Left ventricle myocardium inferior (tissue), 1 donor: Measurements from ENCODE around the gene CPSF3. TPM values are rescaled to one million over a fixed set of nuclear protein-coding genes. Genes with fewer than 3 reads are reported as not detected.
"Not testable (repeated sequence)": the region's sequence is repeated elsewhere in the genome, so short reads cannot be mapped to it uniquely, and the experiment has no call there.

Experiments
- DNase-seq: peaks from one replicate; pipeline ENCODE4 v3.0.0-alpha.2; 2020
- H3K27ac ChIP-seq: fragments of 200-600 bp; replicated peaks from 2 replicates; pipeline ENCODE4 v1.8.0; 2021
- H3K27me3 ChIP-seq: fragments of 200-600 bp; 2 replicates; pipeline ENCODE4 v1.8.0; 2021; ENCODE audit warnings: low read depth
- H3K36me3 ChIP-seq: fragments of 200-600 bp; 2 replicates; pipeline ENCODE4 v1.8.0; 2021
- H3K4me1 ChIP-seq: fragments of 200-600 bp; 2 replicates; pipeline ENCODE4 v1.8.0; 2021
- H3K4me3 ChIP-seq: fragments of 200-600 bp; 2 replicates; pipeline ENCODE4 v1.8.0; 2021; ENCODE audit warnings: mild to moderate bottlenecking, moderate library complexity
- H3K9me3 ChIP-seq: fragments of 200-600 bp; replicated peaks from 2 replicates; pipeline ENCODE4 v1.8.0; 2021
- intact Hi-C: fragments of 100-400 bp; cut with micrococcal nuclease; formaldehyde crosslinking; loops from one replicate; pipeline ENCODE4 v1.11.0; 2022
- total RNA-seq: library from RNA; stranded (reverse); fragmentation: NEBNext Ultra II Directional; extraction: Animal tissue kit (Norgen Biotek cat#: 25700); gene quantifications from one replicate; pipeline ENCODE4 v1.2.1, GENCODE V29; 2021
- TF ChIP-seq, protein P1 (sequence below): fragments of 200-600 bp; IDR thresholded peaks from 2 replicates; pipeline ENCODE4 v1.8.0; 2021; ENCODE audit warnings: antibody characterized with exemption, mild to moderate bottlenecking, borderline replicate concordance
- donor health status: DM: no; HTN: yes; CAD: no; lungs with severe emphysema.

CPSF3 gene
- total RNA-seq, 1 donor from 2014 or later: 15.6 TPM

GRCh38 chr2:9492927-9493326 is 69.5 kb downstream of the CPSF3 start:
- H3K4me3 ChIP-seq: no peak overlapping the region
- intact Hi-C loops: no loop called here
- TF ChIP-seq, protein P1, sequence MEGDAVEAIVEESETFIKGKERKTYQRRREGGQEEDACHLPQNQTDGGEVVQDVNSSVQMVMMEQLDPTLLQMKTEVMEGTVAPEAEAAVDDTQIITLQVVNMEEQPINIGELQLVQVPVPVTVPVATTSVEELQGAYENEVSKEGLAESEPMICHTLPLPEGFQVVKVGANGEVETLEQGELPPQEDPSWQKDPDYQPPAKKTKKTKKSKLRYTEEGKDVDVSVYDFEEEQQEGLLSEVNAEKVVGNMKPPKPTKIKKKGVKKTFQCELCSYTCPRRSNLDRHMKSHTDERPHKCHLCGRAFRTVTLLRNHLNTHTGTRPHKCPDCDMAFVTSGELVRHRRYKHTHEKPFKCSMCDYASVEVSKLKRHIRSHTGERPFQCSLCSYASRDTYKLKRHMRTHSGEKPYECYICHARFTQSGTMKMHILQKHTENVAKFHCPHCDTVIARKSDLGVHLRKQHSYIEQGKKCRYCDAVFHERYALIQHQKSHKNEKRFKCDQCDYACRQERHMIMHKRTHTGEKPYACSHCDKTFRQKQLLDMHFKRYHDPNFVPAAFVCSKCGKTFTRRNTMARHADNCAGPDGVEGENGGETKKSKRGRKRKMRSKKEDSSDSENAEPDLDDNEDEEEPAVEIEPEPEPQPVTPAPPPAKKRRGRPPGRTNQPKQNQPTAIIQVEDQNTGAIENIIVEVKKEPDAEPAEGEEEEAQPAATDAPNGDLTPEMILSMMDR: no peak

DNA sequence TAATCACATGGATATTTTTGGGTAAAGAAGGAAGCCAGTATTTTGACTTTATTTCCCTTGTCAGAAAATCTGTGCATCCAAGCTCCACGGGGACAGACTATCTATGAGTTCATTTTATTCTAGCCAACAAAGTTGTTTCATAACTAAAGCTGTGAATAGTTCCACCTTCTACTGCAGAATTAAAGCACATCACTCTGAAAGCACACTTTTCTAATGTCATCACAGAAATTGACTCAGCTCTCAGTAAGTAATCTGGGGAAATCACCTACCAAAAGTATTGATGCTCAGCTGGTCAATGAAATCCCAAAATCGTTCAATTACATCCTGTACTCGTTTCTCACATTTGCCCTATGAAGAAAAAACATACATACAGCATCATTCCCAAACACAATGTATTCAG is 70.0 kb downstream of the CPSF3 start:
- no peak for DNase-seq
- H3K4me3 ChIP-seq: no peak overlapping the region
- peaks cover 16% of the 10 kb centered on the region for H3K4me1 ChIP-seq
- peaks cover 89% of the 10 kb centered on the region for H3K36me3 ChIP-seq
- TF ChIP-seq, protein P1: no peak
- no peaks in the 10 kb centered on the region for H3K27me3 ChIP-seq
- no peaks in the 10 kb centered on the region for H3K9me3 ChIP-seq
- no peak overlapping the region for H3K27ac ChIP-seq
- intact Hi-C loops: no loop called here

More at GRCh38 chr2:9492927-9493326, 69.5 kb downstream of the CPSF3 start:
- H3K4me1 ChIP-seq: peaks cover 11% of the 10 kb centered on the region
- H3K27me3 ChIP-seq: no peaks in the 10 kb centered on the region
- DNase-seq: no peak
- H3K9me3 ChIP-seq: no peaks in the 10 kb centered on the region
- H3K27ac ChIP-seq: no peak overlapping the region
- peaks cover 94% of the 10 kb centered on the region for H3K36me3 ChIP-seq

GRCh38 chr2:9494081-9494480 is 70.6 kb downstream of the CPSF3 start:
- no peak overlapping the region for H3K27ac ChIP-seq
- peaks cover 16% of the 10 kb centered on the region for H3K4me1 ChIP-seq
- DNase-seq: no peak
- H3K27me3 ChIP-seq: no peaks in the 10 kb centered on the region
- TF ChIP-seq, protein P1: no peak
- intact Hi-C loops: no loop called here
- H3K9me3 ChIP-seq: no peaks in the 10 kb centered on the region
- H3K4me3 ChIP-seq: no peak overlapping the region
- peaks cover 83% of the 10 kb centered on the region for H3K36me3 ChIP-seq

DNA sequence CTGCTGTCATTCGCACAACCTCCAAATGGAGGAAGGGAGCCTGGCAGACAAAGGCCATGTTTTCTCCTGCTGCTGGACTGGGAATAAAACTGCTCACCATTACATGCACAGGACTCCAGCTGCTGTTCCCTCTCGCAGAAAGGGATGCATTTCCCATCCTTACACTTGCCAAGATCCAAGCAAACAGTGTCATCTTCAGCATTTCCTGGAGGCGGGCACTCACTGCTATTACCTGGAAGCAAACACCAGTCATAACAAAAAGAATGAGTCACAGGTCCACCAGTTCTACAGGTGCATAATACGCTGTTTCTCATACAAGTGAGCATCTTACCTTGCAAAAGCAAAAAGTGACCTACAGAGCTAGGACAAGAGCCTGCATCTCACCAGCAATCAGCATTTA is 73.6 kb downstream of the CPSF3 start:
- no peaks in the 10 kb centered on the region for H3K27me3 ChIP-seq
- intact Hi-C loops: no loop called here
- TF ChIP-seq, protein P1: no peak
- no peak overlapping the region for H3K4me3 ChIP-seq
- H3K27ac ChIP-seq: no peak overlapping the region
- no peaks in the 10 kb centered on the region for H3K9me3 ChIP-seq
- H3K4me1 ChIP-seq: peaks cover 6% of the 10 kb centered on the region
- no peak for DNase-seq
- peaks cover 74% of the 10 kb centered on the region for H3K36me3 ChIP-seq

GRCh38 chr2:9498210-9498609 is 74.8 kb downstream of the CPSF3 start:
- TF ChIP-seq, protein P1: no peak
- Histone ChIP-seq H3K27ac (no peak overlapping the region), H3K36me3 (peaks cover 72% of the 10 kb centered on the region), H3K4me3 (no peak overlapping the region), H3K27me3 (no peaks in the 10 kb centered on the region), H3K4me1 (peaks cover 6% of the 10 kb centered on the region), H3K9me3 (no peaks in the 10 kb centered on the region)
- DNase-seq: no peak
- intact Hi-C loops: no loop called here

DNA sequence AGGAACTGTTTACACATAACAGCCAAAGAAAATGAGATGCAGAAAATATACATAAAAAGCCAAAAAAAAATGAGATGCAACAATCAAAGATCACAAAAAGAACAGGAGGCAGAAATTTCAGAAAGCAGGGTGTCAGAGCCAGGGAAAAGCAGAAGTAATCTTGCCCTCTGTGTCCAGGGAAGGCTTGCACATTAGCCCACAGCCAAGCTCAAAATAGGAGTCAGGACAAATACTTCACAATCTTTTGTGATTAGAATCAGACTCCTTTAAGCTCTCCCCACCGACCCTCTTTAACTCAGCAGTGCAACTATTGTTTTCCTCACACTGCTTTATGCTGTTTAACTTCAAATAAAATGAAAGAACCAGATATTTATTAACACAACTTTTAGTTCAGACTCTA is 85.5 kb downstream of the CPSF3 start:
- intact Hi-C loops: no loop called here

GRCh38 chr2:9513946-9514345 is 90.5 kb downstream of the CPSF3 start:
- H3K27me3 ChIP-seq, H3K9me3 ChIP-seq, DNase-seq, H3K27ac ChIP-seq, intact Hi-C loops, H3K4me3 ChIP-seq, H3K4me1 ChIP-seq: not testable (repeated sequence)
- peaks cover 57% of the 10 kb centered on the region for H3K36me3 ChIP-seq

More for the DNA sequence above, 85.5 kb downstream of the CPSF3 start:
- DNase-seq: no peak
- Histone ChIP-seq H3K36me3 (peaks cover 54% of the 10 kb centered on the region), H3K9me3 (no peaks in the 10 kb centered on the region), H3K27ac (peak overlapping the region; percentile 10), H3K27me3 (no peaks in the 10 kb centered on the region), H3K4me3 (no peak overlapping the region), H3K4me1 (peaks cover 13% of the 10 kb centered on the region)
- TF ChIP-seq, protein P1: no peak
